Keratinocyte (primary cell): ENCODE data around the gene SOS1. TPM values are rescaled to one million over a fixed set of nuclear protein-coding genes. Genes with fewer than 3 reads are reported as not detected.

Experiments used
- DNase-seq: peaks from one replicate; pipeline ENCODE4 v3.0.0-alpha.2; 2011; ENCODE audit warnings: low read depth, missing footprints, low spot score
- FAIRE-seq: peaks from 2 replicates; lab custom pipeline; 2011; peaks lifted over from hg19 to GRCh38; lab: Jason Lieb, UNC
- H2AFZ ChIP-seq: 2 replicates; pipeline ENCODE4 v1.6.0; 2012; ENCODE audit warnings: low read length, control low read depth, inconsistent platforms; ENCODE audit not compliant: control insufficient read depth
- H3K27ac ChIP-seq: 2 replicates; pipeline ENCODE4 v1.5.1; 2011; ENCODE audit warnings: low read length; ENCODE audit not compliant: control insufficient read depth, insufficient read depth
- H3K27me3 ChIP-seq: 3 replicates; pipeline ENCODE4 v1.6.0; 2011; ENCODE audit warnings: low read length; ENCODE audit not compliant: control insufficient read depth, insufficient read depth; ENCODE audit errors: extremely low read depth
- H3K36me3 ChIP-seq, 2 experiments: 2 replicates in 1 of 2; 3 replicates in 1 of 2; pipeline ENCODE4 v1.5.1; 2011; ENCODE audit warnings: low read length in 2 of 2, mild to moderate bottlenecking in 1 of 2; ENCODE audit not compliant: control insufficient read depth in 2 of 2, insufficient read depth in 2 of 2; ENCODE audit errors: extremely low read depth in 1 of 2
- H3K4me1 ChIP-seq: 3 replicates; pipeline ENCODE4 v1.5.1; 2011; ENCODE audit warnings: low read length; ENCODE audit not compliant: control insufficient read depth, insufficient read depth; ENCODE audit errors: extremely low read depth
- H3K4me2 ChIP-seq: 3 replicates; pipeline ENCODE4 v1.6.0; 2011; ENCODE audit warnings: low read depth, low read length; ENCODE audit not compliant: control insufficient read depth, insufficient read depth; ENCODE audit errors: extremely low read depth
- H3K4me3 ChIP-seq, 3 experiments: fragments of 200-600 bp in 1 of 3; sonication (generic) in 1 of 3; 2 replicates in 2 of 3; 3 replicates in 1 of 3; pipeline ENCODE4 v1.5.1; 2011 to 2016; ENCODE audit warnings: low read length in 3 of 3, mild to moderate bottlenecking in 3 of 3, control low read depth in 2 of 3, inconsistent platforms in 1 of 3, low read depth in 1 of 3, mixed read lengths in 1 of 3, mixed run types in 1 of 3, moderate library complexity in 1 of 3; ENCODE audit not compliant: control insufficient read depth in 2 of 3, insufficient read depth in 2 of 3; ENCODE audit errors: extremely low read depth in 1 of 3
- H3K79me2 ChIP-seq: 2 replicates; pipeline ENCODE4 v1.6.0; 2012; ENCODE audit warnings: low read length; ENCODE audit not compliant: control insufficient read depth, insufficient read depth
- H3K9ac ChIP-seq: 3 replicates; pipeline ENCODE4 v1.6.0; 2011; ENCODE audit warnings: low read length; ENCODE audit not compliant: control insufficient read depth, insufficient read depth; ENCODE audit errors: extremely low read depth
- H3K9me1 ChIP-seq: 3 replicates; pipeline ENCODE4 v1.6.0; 2011; ENCODE audit warnings: low read length; ENCODE audit not compliant: control insufficient read depth, insufficient read depth; ENCODE audit errors: extremely low read depth
- H3K9me3 ChIP-seq: 2 replicates; pipeline ENCODE4 v1.5.1; 2012; ENCODE audit warnings: low read depth, low read length; ENCODE audit not compliant: control insufficient read depth
- H4K20me1 ChIP-seq: 3 replicates; pipeline ENCODE4 v1.6.0; 2011; ENCODE audit warnings: low read length; ENCODE audit not compliant: control insufficient read depth, insufficient read depth; ENCODE audit errors: extremely low read depth
- EZH2 ChIP-seq: IDR thresholded peaks from one replicate; pipeline ENCODE4 v1.6.1; 2012; ENCODE audit warnings: inconsistent platforms, mild to moderate bottlenecking, low read length, moderate library complexity
- dilution Hi-C: fragments of 300-500 bp; cut with MboI; formaldehyde crosslinking; loops from one replicate; pipeline ENCODE4 v1.7.0; 2020; ENCODE audit warnings: low sequenced_read_pairs; ENCODE audit not compliant: extremely low pct_ligation_motif_present
- polyA plus RNA-seq, 5 experiments: library from polyadenylated mRNA; depleted of rRNA in 3 of 5; stranded (reverse) in 3 of 5; stranded (forward) in 1 of 5; unstranded in 1 of 5; fragments of >200 nt; gene quantifications; 1 replicate in 1 of 5; 2 replicates in 3 of 5; 3 replicates in 1 of 5; pipeline versions ENCODE4 v1.2.1 to v1.2.3, GENCODE V29; 2011 to 2012; ENCODE audit warnings: missing spikeins in 2 of 5, low read depth in 1 of 5, low replicate concordance in 1 of 5
- TF ChIP-seq, protein P1 (sequence below), 3 experiments: IDR thresholded peaks in 1 of 3; conservative IDR thresholded peaks in 1 of 3; optimal IDR thresholded peaks in 1 of 3; 2 replicates in 2 of 3; 3 replicates in 1 of 3; pipeline versions ENCODE3 to v1.5.1; 2011; ENCODE audit warnings: low read length in 3 of 3, mild to moderate bottlenecking in 3 of 3, moderate library complexity in 2 of 3, control low read depth in 1 of 3, inconsistent platforms in 1 of 3; ENCODE audit not compliant: insufficient read depth in 2 of 3; ENCODE audit errors: extremely low read depth in 1 of 3

SOS1 gene
- polyA plus RNA-seq, 1 donor (not counting 4 experiments of a cell fraction or from before 2014, with no cell fraction given): 21.5 TPM

DNA sequence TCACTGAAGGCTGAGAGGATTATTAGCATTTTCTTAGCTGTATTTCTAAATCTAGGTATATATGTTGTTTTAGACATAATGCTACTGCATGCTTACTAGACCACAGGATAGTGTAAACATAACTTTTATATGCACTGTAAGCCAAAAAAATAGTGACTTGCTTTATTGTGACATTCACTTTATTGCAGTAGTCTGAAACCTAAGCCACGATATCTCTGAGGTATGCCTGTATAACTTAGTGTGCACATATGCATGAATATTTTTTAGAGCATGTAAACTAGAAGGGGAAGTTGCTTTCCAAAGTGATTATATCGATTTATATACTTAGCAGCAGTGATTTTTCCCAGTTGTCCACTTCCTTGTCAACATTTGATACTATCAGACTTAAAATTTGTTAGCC is 81.8 kb downstream of the SOS1 start:
- no peaks in the 10 kb centered on the region for H3K27me3 ChIP-seq
- no peak overlapping the region for H3K4me3 ChIP-seq
- TF ChIP-seq, protein P1, sequence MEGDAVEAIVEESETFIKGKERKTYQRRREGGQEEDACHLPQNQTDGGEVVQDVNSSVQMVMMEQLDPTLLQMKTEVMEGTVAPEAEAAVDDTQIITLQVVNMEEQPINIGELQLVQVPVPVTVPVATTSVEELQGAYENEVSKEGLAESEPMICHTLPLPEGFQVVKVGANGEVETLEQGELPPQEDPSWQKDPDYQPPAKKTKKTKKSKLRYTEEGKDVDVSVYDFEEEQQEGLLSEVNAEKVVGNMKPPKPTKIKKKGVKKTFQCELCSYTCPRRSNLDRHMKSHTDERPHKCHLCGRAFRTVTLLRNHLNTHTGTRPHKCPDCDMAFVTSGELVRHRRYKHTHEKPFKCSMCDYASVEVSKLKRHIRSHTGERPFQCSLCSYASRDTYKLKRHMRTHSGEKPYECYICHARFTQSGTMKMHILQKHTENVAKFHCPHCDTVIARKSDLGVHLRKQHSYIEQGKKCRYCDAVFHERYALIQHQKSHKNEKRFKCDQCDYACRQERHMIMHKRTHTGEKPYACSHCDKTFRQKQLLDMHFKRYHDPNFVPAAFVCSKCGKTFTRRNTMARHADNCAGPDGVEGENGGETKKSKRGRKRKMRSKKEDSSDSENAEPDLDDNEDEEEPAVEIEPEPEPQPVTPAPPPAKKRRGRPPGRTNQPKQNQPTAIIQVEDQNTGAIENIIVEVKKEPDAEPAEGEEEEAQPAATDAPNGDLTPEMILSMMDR (optimal IDR thresholded peaks at IDR 0.05 in 1 of 3, IDR thresholded peaks at IDR 0.05 in 1 of 3, conservative IDR thresholded peaks at IDR 0.05 in 1 of 3; ENCODE audit: extremely low read depth in 1 of 3, insufficient read depth in 2 of 3, low read length in 3 of 3): no peak
- TF ChIP-seq EZH2: no peak
- no peak overlapping the region for H2AFZ ChIP-seq
- H3K9me1 ChIP-seq: no peaks in the 10 kb centered on the region
- no peaks in the 10 kb centered on the region for H3K9me3 ChIP-seq
- no peaks in the 10 kb centered on the region for H3K36me3 ChIP-seq
- no peaks in the 10 kb centered on the region for H4K20me1 ChIP-seq
- no peak overlapping the region for H3K27ac ChIP-seq
- no peak overlapping the region for H3K9ac ChIP-seq
- H3K79me2 ChIP-seq: no peaks in the 10 kb centered on the region
- no peak for FAIRE-seq
- H3K4me1 ChIP-seq: no peaks in the 10 kb centered on the region
- dilution Hi-C loops: no loop called here
- H3K4me2 ChIP-seq: no peak overlapping the region
- no peak for DNase-seq

DNA sequence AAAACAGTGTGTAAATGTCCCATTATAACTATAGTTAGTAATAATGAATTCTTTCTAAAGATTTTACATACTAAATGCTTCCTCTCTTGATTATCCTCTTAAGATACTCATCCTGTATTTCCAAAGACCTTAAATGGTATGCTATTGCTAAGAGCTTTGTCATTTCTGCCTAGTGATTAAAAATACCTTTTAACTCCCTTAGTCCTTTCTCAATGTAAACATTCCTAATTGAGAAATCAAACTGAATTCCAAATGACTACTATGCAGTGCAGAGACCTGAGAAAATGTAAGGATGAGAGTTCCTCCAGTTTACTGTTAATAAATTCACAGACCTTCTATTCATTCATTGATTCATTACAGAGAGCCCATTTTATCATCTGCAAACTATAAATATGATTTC is 86.9 kb downstream of the SOS1 start:
- DNase-seq: no peak
- no peak for FAIRE-seq
- dilution Hi-C loops: no loop called here
- H3K4me3 ChIP-seq: no peak overlapping the region
- H3K9me3 ChIP-seq: no peaks in the 10 kb centered on the region
- no peak overlapping the region for H3K9ac ChIP-seq
- no peak for TF ChIP-seq EZH2
- TF ChIP-seq, protein P1 (optimal IDR thresholded peaks at IDR 0.05 in 1 of 3, IDR thresholded peaks at IDR 0.05 in 1 of 3, conservative IDR thresholded peaks at IDR 0.05 in 1 of 3; ENCODE audit: extremely low read depth in 1 of 3, insufficient read depth in 2 of 3, low read length in 3 of 3): no peak
- H2AFZ ChIP-seq: no peak overlapping the region
- H3K9me1 ChIP-seq: no peaks in the 10 kb centered on the region
- no peaks in the 10 kb centered on the region for H4K20me1 ChIP-seq
- H3K4me1 ChIP-seq: no peaks in the 10 kb centered on the region
- no peaks in the 10 kb centered on the region for H3K79me2 ChIP-seq
- H3K27me3 ChIP-seq: no peaks in the 10 kb centered on the region
- H3K27ac ChIP-seq: no peak overlapping the region
- H3K36me3 ChIP-seq: peaks cover 4 to 5% of the 10 kb centered on the region in 2 experiments
- no peak overlapping the region for H3K4me2 ChIP-seq
